Pancreas (tissue), 10 donors: ENCODE data around the gene CRELD1. TPM values are rescaled to one million over a fixed set of nuclear protein-coding genes. Genes with fewer than 3 reads are reported as not detected.

Experiments
- ATAC-seq, 4 donors: fragments of 200-7000 bp; cut with Tn5 transposase; one replicate each; pipeline versions ENCODE4 v1.8.0 to v1.9.1; 2020; ENCODE audit warnings: mild to moderate bottlenecking in 4 of 4, moderate library complexity in 4 of 4
- DNase-seq, 6 donors: peaks; one replicate each; pipeline ENCODE4 v3.0.0-alpha.2; 2020
- FAIRE-seq: peaks from 2 replicates; lab custom pipeline; 2012; peaks lifted over from hg19 to GRCh38; lab: Jason Lieb, UNC
- H3K27ac ChIP-seq, 4 donors: fragments of 200-600 bp; sonication (generic); 1 replicate in 3 of 4; 2 replicates in 1 of 4; pipeline versions ENCODE4 v1.5.0 to v1.8.0; 2020
- H3K27me3 ChIP-seq, 4 donors: fragments of 200-600 bp; one replicate each; pipeline ENCODE4 v1.8.0; 2021
- H3K36me3 ChIP-seq, 3 donors: fragments of 200-600 bp; sonication (generic) in 1 of 3; one replicate each; pipeline versions ENCODE4 v1.5.0 to v1.8.0; 2020 to 2021
- H3K4me1 ChIP-seq, 3 donors: fragments of 200-600 bp; one replicate each; pipeline ENCODE4 v1.8.0; 2021
- H3K4me3 ChIP-seq, 4 donors: fragments of 200-600 bp; sonication (generic) in 2 of 4; one replicate each; pipeline versions ENCODE4 v1.5.0 to v1.8.0; 2020 to 2021
- H3K9me3 ChIP-seq, 4 donors: fragments of 200-600 bp; one replicate each; pipeline ENCODE4 v1.8.0; 2021
- CTCF ChIP-seq, 4 donors: fragments of 200-600 bp; sonication (generic) in 3 of 4; IDR thresholded peaks; one replicate each; pipeline versions ENCODE4 v1.5.0 to v1.8.0; 2021; ENCODE audit warnings: antibody characterized with exemption in 4 of 4
- WGBS, 2 donors: extraction: QIAGEN DNeasy Blood & Tissue Kit; methylation state at CpG; one replicate each; pipeline ENCODE4 v1.1.7; 2013; 5-methylcytosine and 5-hydroxymethylcytosine counted together
- intact Hi-C, 3 donors: fragments of 100-400 bp; cut with DNase I; formaldehyde crosslinking; loops; one replicate each; pipeline versions ENCODE4 v1.11.1 to v1.14.2; 2022
- polyA plus RNA-seq, 2 donors: library from polyadenylated mRNA; stranded (reverse); fragments of 200-250 nt; gene quantifications; one replicate each; pipeline ENCODE4 v1.2.3, GENCODE V29; 2013
- total RNA-seq, 6 donors: library from RNA; stranded (reverse); fragmentation: NEBNext Ultra II Directional in 4 of 6; extraction: Animal tissue kit (Norgen Biotek cat#: 25700) in 4 of 6; gene quantifications; one replicate each; pipeline versions ENCODE4 v1.2.1 to v1.2.4, GENCODE V29; 2021 to 2023
- donor health status: healthy with polysubstance abuse.
- donor health status: DM: no; HTN: no; CAD: no; lungs with moderate emphysema.
- donor health status: DM: no; HTN: no; CAD: no.
- donor health status: control.
- donor health status: control.
- donor health status: Bipolar disorder and iron deficiency.
- donor health status: DM: yes; HTN: yes; CAD: no.
- donor health status: DM: no; HTN: no; CAD: no.
- donor health status: DM: no; HTN: no; CAD: no.
- donor health status: DM: yes; HTN: yes; CAD: no.

The CRELD1 gene
- total and polyA plus RNA-seq, 8 donors: 11.3 to 45.9 (median 13.9) TPM

GRCh38 chr3:9916346-9916733, 17.3 kb upstream of the CRELD1 start:
- WGBS, 2 donors: 51 to 53% methylated on average over 7 of the region's 7 CpGs
- ATAC-seq (peak in 2 of 4 donors; percentile 3 to 4), DNase-seq (no peak), FAIRE-seq (no peak)
- peaks cover 0 to 7% (median 0%) of the 10 kb centered on the region in 3 donors for H3K36me3 ChIP-seq
- peaks cover 17 to 24% (median 23%) of the 10 kb centered on the region in 3 donors for H3K4me1 ChIP-seq
- peak overlapping the region; percentile 67 to 90 (median 82) for H3K27ac ChIP-seq
- intact Hi-C loops: no loop called here
- no peaks in the 10 kb centered on the region for H3K27me3 ChIP-seq
- no peak for TF ChIP-seq CTCF (IDR thresholded peaks at IDR 0.05)
- no peaks in the 10 kb centered on the region for H3K9me3 ChIP-seq
- H3K4me3 ChIP-seq: peak overlapping the region in 3 of 4 donors; percentile 49 to 71 (median 56)

- intact Hi-C loops: no loop called here
- FAIRE-seq (no peak), DNase-seq (peak; percentile 87 to 96 (median 92)), ATAC-seq (peak; percentile 87 to 93 (median 89))
- H3K4me3 ChIP-seq: peak within 1 kb of the TSS; percentile 47 to 71 (median 52)
- H3K27me3 ChIP-seq: no peaks in the 10 kb centered on the region
- H3K27ac ChIP-seq: peak within 1 kb of the TSS; percentile 67 to 90 (median 82)
- H3K9me3 ChIP-seq: no peaks in the 10 kb centered on the region
- peaks cover 0 to 1% (median 0%) of the 10 kb centered on the region in 3 donors for H3K36me3 ChIP-seq
- 3% methylated on average over 19 of the region's 19 CpGs for WGBS, 2 donors
- H3K4me1 ChIP-seq: peaks cover 17 to 24% (median 23%) of the 10 kb centered on the region in 3 donors
- no peak for TF ChIP-seq CTCF (IDR thresholded peaks at IDR 0.05)
These were observed 16.6 kb upstream of the CRELD1 start, which contains the start of gene IL17RC for GRCh38 chr3:9916734-9917680. Gene IL17RC (plus strand): TSS chr3:9917098. CDS start chr3:9917316, 218 bp downstream.

- Histone ChIP-seq H3K27me3 (no peaks in the 10 kb centered on the region), H3K36me3 (no peaks in the 10 kb centered on the region), H3K4me1 (peaks cover 17 to 24% (median 23%) of the 10 kb centered on the region in 3 donors), H3K4me3 (peak overlapping the region in 2 of 4 donors; percentile 56 to 71), H3K9me3 (no peaks in the 10 kb centered on the region), H3K27ac (peak overlapping the region in 1 of 4 donors; percentile 86)
- WGBS, 2 donors: 41 to 51% methylated on average over 10 of the region's 10 CpGs
- no peak for TF ChIP-seq CTCF (IDR thresholded peaks at IDR 0.05)
- FAIRE-seq: no peak
- intact Hi-C loops: no loop called here
- DNase-seq: no peak
- ATAC-seq: no peak
These were observed 15.8 kb upstream of the CRELD1 start for GRCh38 chr3:9917820-9918219.

GRCh38 chr3:9918261-9919038, 15.2 kb upstream of the CRELD1 start:
- no peak for TF ChIP-seq CTCF (IDR thresholded peaks at IDR 0.05)
- Histone ChIP-seq H3K36me3 (no peaks in the 10 kb centered on the region), H3K27me3 (no peaks in the 10 kb centered on the region), H3K27ac (no peak overlapping the region), H3K9me3 (no peaks in the 10 kb centered on the region), H3K4me1 (peaks cover 17 to 24% (median 23%) of the 10 kb centered on the region in 3 donors), H3K4me3 (no peak overlapping the region)
- WGBS, 2 donors: 87 to 92% methylated on average over 8 of the region's 8 CpGs
- no peak for ATAC-seq
- intact Hi-C loops: no loop called here
- DNase-seq: no peak
- FAIRE-seq: no peak
